HEK293 (cell line): ENCODE data around the gene CCDC186.

Experiments
- CTCF ChIA-PET: fragments of 350-600 bp; formaldehyde crosslinking; extraction: SDS; loops from one replicate; lab custom pipeline; 2021; ENCODE audit warnings: antibody characterized with exemption; lab: Yijun Ruan, JAX
- POLR2A ChIA-PET: fragments of 300-600 bp; formaldehyde crosslinking; extraction: SDS; loops from one replicate; lab custom pipeline; 2020; ENCODE audit warnings: antibody characterized with exemption, inconsistent platforms; lab: Yijun Ruan, JAX
- H3K27ac ChIP-seq: fragments of 200-500 bp; sonication (Bioruptor generic); 2 replicates; pipeline ENCODE4 v1.5.1; 2014; ENCODE audit warnings: low read depth, low read length, control low read depth, inconsistent platforms; ENCODE audit errors: extremely low read depth
- H3K36me3 ChIP-seq, 2 experiments: fragments of 200-500 bp in 1 of 2; sonication (Bioruptor generic) in 1 of 2; 1 replicate in 1 of 2; 2 replicates in 1 of 2; pipeline ENCODE4 v1.5.1; 2014 to 2017; ENCODE audit warnings: inconsistent platforms in 2 of 2, low read length in 2 of 2; ENCODE audit not compliant: control insufficient read depth in 2 of 2, insufficient read depth in 1 of 2
- H3K4me1 ChIP-seq: fragments of 200-500 bp; sonication (Bioruptor generic); 2 replicates; pipeline ENCODE4 v1.5.1; 2014; ENCODE audit warnings: mild to moderate bottlenecking, low read length, inconsistent platforms; ENCODE audit not compliant: control insufficient read depth, insufficient read depth
- H3K4me3 ChIP-seq: 2 replicates; pipeline ENCODE4 v1.5.1; 2011; ENCODE audit warnings: low read depth, mild to moderate bottlenecking, control low read depth, low read length, moderate library complexity
- H3K9me3 ChIP-seq: fragments of 200-500 bp; sonication (Bioruptor generic); 2 replicates; pipeline ENCODE4 v1.5.1; 2014; ENCODE audit warnings: low read depth, low read length, inconsistent platforms; ENCODE audit not compliant: control insufficient read depth, insufficient read depth
- HOXA7 ChIP-seq: sonication (generic); formaldehyde crosslinking; IDR thresholded peaks from 2 replicates; pipeline ENCODE4 v1.8.1; 2022; ENCODE audit warnings: missing genetic modification reagents, borderline replicate concordance
- SALL2 ChIP-seq: fragments of 450-650 bp; formaldehyde crosslinking; IDR thresholded peaks from 2 replicates; pipeline ENCODE4 v1.5.0; 2017; ENCODE audit warnings: missing biosample characterization, mild to moderate bottlenecking, missing genetic modification characterization, borderline replicate concordance
- ZBTB21 ChIP-seq: fragments of 450-650 bp; formaldehyde crosslinking; IDR thresholded peaks from 2 replicates; pipeline ENCODE4 v1.5.1; 2017; ENCODE audit warnings: missing biosample characterization, missing genetic modification characterization
- ZNF146 ChIP-seq: fragments of 450-650 bp; formaldehyde crosslinking; IDR thresholded peaks from 2 replicates; pipeline ENCODE4 v1.5.1; 2016; ENCODE audit warnings: missing biosample characterization, missing genetic modification characterization
- ZNF366 ChIP-seq: fragments of 450-650 bp; formaldehyde crosslinking; conservative IDR thresholded peaks from 2 replicates; pipeline ENCODE4 v1.5.1; 2016; ENCODE audit warnings: missing biosample characterization, missing genetic modification characterization
- ZNF510 ChIP-seq: fragments of 450-650 bp; formaldehyde crosslinking; IDR thresholded peaks from 2 replicates; pipeline ENCODE4 v1.5.1; 2018; ENCODE audit warnings: mild to moderate bottlenecking, missing genetic modification characterization, missing biosample characterization; ENCODE audit not compliant: insufficient replicate concordance
- ZNF521 ChIP-seq: fragments of 450-650 bp; formaldehyde crosslinking; IDR thresholded peaks from 2 replicates; pipeline ENCODE4 v1.5.1; 2017; ENCODE audit warnings: missing biosample characterization, mild to moderate bottlenecking, missing genetic modification characterization
- ZNF560 ChIP-seq: fragments of 450-650 bp; formaldehyde crosslinking; IDR thresholded peaks from 2 replicates; pipeline ENCODE4 v1.5.1; 2017; ENCODE audit warnings: missing biosample characterization, missing genetic modification characterization, borderline replicate concordance
- ZNF571 ChIP-seq: fragments of 450-650 bp; formaldehyde crosslinking; IDR thresholded peaks from 2 replicates; pipeline ENCODE4 v1.5.0; 2017; ENCODE audit warnings: missing biosample characterization, missing genetic modification characterization
- ZNF677 ChIP-seq: fragments of 450-650 bp; IDR thresholded peaks from 2 replicates; pipeline ENCODE4 v1.5.0; 2018; ENCODE audit warnings: missing biosample characterization, mild to moderate bottlenecking, missing genetic modification characterization, moderate library complexity
- ZNF76 ChIP-seq: fragments of 450-650 bp; formaldehyde crosslinking; IDR thresholded peaks from 2 replicates; pipeline ENCODE4; 2016; ENCODE audit warnings: low read depth, missing biosample characterization, missing genetic modification characterization, borderline replicate concordance
- ZNF830 ChIP-seq: fragments of 450-650 bp; IDR thresholded peaks from 2 replicates; pipeline ENCODE4 v1.5.0; 2018; ENCODE audit warnings: missing biosample characterization, missing genetic modification characterization, low read depth, mild to moderate bottlenecking, moderate library complexity
- ZNF837 ChIP-seq: fragments of 450-650 bp; formaldehyde crosslinking; IDR thresholded peaks from 2 replicates; pipeline ENCODE4 v1.5.1; 2016; ENCODE audit warnings: missing biosample characterization, missing genetic modification characterization
- TF ChIP-seq, protein P1 (sequence below): sonication (generic); formaldehyde crosslinking; IDR thresholded peaks from 2 replicates; pipeline ENCODE4 v1.8.1; 2022; ENCODE audit warnings: mild to moderate bottlenecking, moderate library complexity, missing genetic modification reagents
- TF ChIP-seq, protein P2 (sequence below): fragments of 450-650 bp; formaldehyde crosslinking; IDR thresholded peaks from 2 replicates; pipeline ENCODE4; 2016; ENCODE audit warnings: missing biosample characterization, missing genetic modification characterization
- TF ChIP-seq, protein P3 (sequence below): fragments of 450-650 bp; formaldehyde crosslinking; IDR thresholded peaks from 2 replicates; pipeline ENCODE4 v1.5.1; 2016; ENCODE audit warnings: missing biosample characterization, missing genetic modification characterization
- TF ChIP-seq, protein P4 (sequence below): fragments of 450-650 bp; formaldehyde crosslinking; IDR thresholded peaks from 2 replicates; pipeline ENCODE4 v1.5.1; 2016; ENCODE audit warnings: missing biosample characterization, missing genetic modification characterization, borderline replicate concordance
- TF ChIP-seq, protein P5 (sequence below): fragments of 450-650 bp; formaldehyde crosslinking; IDR thresholded peaks from 2 replicates; pipeline ENCODE4 v1.5.1; 2016; ENCODE audit warnings: missing biosample characterization, missing genetic modification characterization
- TF ChIP-seq, protein P6 (sequence below): fragments of 450-650 bp; formaldehyde crosslinking; IDR thresholded peaks from 2 replicates; pipeline ENCODE4 v1.5.1; 2016; ENCODE audit warnings: missing biosample characterization, missing genetic modification characterization

The CCDC186 gene

DNA sequence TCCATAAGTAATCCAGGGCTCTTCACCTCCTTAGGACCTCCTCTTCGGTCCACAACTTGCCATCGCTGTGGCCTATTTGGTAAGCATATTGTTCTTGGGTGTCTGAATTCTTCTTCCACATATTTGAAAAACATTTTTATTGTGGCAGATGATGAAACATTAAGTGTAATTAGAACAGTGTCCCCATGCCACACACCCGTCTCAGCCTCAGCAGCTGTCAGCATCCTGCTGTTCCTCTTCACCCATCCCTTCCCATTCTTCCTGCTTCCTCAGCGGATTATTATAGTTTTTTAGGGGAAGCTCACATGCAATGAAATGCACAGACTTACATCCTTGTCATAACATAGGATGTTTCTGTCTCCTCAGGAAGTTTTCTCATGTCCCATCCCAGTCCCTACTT lies 25.2 kb upstream of the CCDC186 start:
- TF ChIP-seq, protein P1, sequence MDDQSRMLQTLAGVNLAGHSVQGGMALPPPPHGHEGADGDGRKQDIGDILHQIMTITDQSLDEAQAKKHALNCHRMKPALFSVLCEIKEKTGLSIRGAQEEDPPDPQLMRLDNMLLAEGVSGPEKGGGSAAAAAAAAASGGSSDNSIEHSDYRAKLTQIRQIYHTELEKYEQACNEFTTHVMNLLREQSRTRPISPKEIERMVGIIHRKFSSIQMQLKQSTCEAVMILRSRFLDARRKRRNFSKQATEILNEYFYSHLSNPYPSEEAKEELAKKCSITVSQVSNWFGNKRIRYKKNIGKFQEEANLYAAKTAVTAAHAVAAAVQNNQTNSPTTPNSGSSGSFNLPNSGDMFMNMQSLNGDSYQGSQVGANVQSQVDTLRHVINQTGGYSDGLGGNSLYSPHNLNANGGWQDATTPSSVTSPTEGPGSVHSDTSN (CRISPR knock-in tag), result no peak
- TF ChIP-seq ZNF76 (tag by site-specific recombination) (no peak), ZNF560 (no peak), ZNF366 (tag by site-specific recombination) (no peak), SALL2 (tag by site-specific recombination) (no peak), ZNF571 (tag by site-specific recombination) (no peak), ZNF677 (tag by site-specific recombination) (no peak), ZNF830 (tag by site-specific recombination) (no peak), ZBTB21 (tag by site-specific recombination) (no peak), ZNF521 (tag by site-specific recombination) (no peak), ZNF146 (tag by site-specific recombination) (no peak), ZNF837 (tag by site-specific recombination) (no peak), ZNF510 (no peak), HOXA7 (no peak)
- TF ChIP-seq, protein P2, sequence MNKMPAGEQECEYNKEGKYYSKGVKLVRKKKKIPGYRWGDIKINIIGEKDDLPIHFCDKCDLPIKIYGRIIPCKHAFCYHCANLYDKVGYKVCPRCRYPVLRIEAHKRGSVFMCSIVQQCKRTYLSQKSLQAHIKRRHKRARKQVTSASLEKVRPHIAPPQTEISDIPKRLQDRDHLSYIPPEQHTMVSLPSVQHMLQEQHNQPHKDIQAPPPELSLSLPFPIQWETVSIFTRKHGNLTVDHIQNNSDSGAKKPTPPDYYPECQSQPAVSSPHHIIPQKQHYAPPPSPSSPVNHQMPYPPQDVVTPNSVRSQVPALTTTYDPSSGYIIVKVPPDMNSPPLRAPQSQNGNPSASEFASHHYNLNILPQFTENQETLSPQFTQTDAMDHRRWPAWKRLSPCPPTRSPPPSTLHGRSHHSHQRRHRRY (tag by site-specific recombination), result no peak
- TF ChIP-seq, protein P3, sequence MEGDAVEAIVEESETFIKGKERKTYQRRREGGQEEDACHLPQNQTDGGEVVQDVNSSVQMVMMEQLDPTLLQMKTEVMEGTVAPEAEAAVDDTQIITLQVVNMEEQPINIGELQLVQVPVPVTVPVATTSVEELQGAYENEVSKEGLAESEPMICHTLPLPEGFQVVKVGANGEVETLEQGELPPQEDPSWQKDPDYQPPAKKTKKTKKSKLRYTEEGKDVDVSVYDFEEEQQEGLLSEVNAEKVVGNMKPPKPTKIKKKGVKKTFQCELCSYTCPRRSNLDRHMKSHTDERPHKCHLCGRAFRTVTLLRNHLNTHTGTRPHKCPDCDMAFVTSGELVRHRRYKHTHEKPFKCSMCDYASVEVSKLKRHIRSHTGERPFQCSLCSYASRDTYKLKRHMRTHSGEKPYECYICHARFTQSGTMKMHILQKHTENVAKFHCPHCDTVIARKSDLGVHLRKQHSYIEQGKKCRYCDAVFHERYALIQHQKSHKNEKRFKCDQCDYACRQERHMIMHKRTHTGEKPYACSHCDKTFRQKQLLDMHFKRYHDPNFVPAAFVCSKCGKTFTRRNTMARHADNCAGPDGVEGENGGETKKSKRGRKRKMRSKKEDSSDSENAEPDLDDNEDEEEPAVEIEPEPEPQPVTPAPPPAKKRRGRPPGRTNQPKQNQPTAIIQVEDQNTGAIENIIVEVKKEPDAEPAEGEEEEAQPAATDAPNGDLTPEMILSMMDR (tag by site-specific recombination), result no peak
- TF ChIP-seq, protein P4, sequence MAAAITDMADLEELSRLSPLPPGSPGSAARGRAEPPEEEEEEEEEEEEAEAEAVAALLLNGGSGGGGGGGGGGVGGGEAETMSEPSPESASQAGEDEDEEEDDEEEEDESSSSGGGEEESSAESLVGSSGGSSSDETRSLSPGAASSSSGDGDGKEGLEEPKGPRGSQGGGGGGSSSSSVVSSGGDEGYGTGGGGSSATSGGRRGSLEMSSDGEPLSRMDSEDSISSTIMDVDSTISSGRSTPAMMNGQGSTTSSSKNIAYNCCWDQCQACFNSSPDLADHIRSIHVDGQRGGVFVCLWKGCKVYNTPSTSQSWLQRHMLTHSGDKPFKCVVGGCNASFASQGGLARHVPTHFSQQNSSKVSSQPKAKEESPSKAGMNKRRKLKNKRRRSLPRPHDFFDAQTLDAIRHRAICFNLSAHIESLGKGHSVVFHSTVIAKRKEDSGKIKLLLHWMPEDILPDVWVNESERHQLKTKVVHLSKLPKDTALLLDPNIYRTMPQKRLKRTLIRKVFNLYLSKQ (tag by site-specific recombination), result no peak
- TF ChIP-seq, protein P5, sequence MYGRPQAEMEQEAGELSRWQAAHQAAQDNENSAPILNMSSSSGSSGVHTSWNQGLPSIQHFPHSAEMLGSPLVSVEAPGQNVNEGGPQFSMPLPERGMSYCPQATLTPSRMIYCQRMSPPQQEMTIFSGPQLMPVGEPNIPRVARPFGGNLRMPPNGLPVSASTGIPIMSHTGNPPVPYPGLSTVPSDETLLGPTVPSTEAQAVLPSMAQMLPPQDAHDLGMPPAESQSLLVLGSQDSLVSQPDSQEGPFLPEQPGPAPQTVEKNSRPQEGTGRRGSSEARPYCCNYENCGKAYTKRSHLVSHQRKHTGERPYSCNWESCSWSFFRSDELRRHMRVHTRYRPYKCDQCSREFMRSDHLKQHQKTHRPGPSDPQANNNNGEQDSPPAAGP (tag by site-specific recombination), result no peak
- TF ChIP-seq, protein P6, sequence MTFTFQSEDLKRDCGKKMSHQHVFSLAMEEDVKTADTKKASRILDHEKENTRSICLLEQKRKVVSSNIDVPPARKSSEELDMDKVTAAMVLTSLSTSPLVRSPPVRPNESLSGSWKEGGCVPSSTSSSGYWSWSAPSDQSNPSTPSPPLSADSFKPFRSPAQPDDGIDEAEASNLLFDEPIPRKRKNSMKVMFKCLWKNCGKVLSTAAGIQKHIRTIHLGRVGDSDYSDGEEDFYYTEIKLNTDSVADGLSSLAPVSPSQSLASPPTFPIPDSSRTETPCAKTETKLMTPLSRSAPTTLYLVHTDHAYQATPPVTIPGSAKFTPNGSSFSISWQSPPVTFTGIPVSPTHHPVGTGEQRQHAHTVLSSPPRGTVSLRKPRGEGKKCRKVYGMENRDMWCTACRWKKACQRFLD (tag by site-specific recombination), result no peak
- Histone ChIP-seq H3K9me3 (no peaks in the 10 kb centered on the region), H3K4me1 (no peaks in the 10 kb centered on the region), H3K4me3 (no peak overlapping the region), H3K36me3 (no peaks in the 10 kb centered on the region), H3K27ac (no peak overlapping the region)
- ChIA-PET CTCF (interaction anchor here (1.1 kb wide), 1 partner anchor 11 kb away, joined by 3 read pairs; no protein-coding TSS in a partner anchor), POLR2A (no interaction called here)
